Right lobe of liver (tissue), 4 donors: ENCODE results near the gene PDE10A.

Source experiments
- CTCF ChIP-seq, 4 donors: fragments of 200-600 bp in 3 of 4; fragments of 450-650 bp in 1 of 4; IDR thresholded peaks; one replicate each; pipeline versions ENCODE4 v1.5.1 to v1.8.0; 2016 to 2022; ENCODE audit warnings: antibody characterized with exemption in 4 of 4, mild to moderate bottlenecking in 2 of 4
- POLR2A ChIP-seq: fragments of 450-650 bp; IDR thresholded peaks from one replicate; pipeline ENCODE4 v1.6.1; 2017; ENCODE audit warnings: antibody characterized with exemption, mild to moderate bottlenecking
- donor health status: DM: no; HTN: no; CAD: no.
- donor health status: DM: no; HTN: no; CAD: no.
- donor health status: DM: no; HTN: yes; CAD: no.

GRCh38 chr6:165456286-165456685, 206.8 kb downstream of the PDE10A start:
- no peak for TF ChIP-seq CTCF (IDR thresholded peaks at IDR 0.05)
- TF ChIP-seq POLR2A, result no peak
